Transverse colon (tissue), 4 donors: ENCODE measurements around the gene DOCK3. TPM values are rescaled to one million over a fixed set of nuclear protein-coding genes. Genes with fewer than 3 reads are reported as not detected.
"Not testable (repeated sequence)": the region's sequence is repeated elsewhere in the genome, so short reads cannot be mapped to it uniquely, and the experiment has no call there.

Experiments used
- DNase-seq: peaks from one replicate; pipeline ENCODE4 v3.0.0-alpha.2; 2019
- H3K27ac ChIP-seq, 4 donors: fragments of 200-600 bp; sonication (generic); 2 replicates each; pipeline ENCODE4 v1.5.1; 2016 to 2018; ENCODE audit warnings: inconsistent platforms in 4 of 4
- H3K27me3 ChIP-seq: fragments of 200-600 bp; sonication (generic); 2 replicates; pipeline ENCODE4 v1.5.1; 2017; ENCODE audit warnings: inconsistent platforms
- H3K36me3 ChIP-seq, 4 donors: fragments of 200-600 bp; sonication (generic); 2 replicates each; pipeline ENCODE4 v1.5.1; 2017 to 2019; ENCODE audit warnings: inconsistent platforms in 4 of 4
- H3K4me1 ChIP-seq, 4 donors: fragments of 200-600 bp; sonication (generic); 2 replicates each; pipeline ENCODE4 v1.5.1; 2017 to 2020; ENCODE audit warnings: inconsistent platforms in 4 of 4
- H3K4me3 ChIP-seq, 4 donors: fragments of 200-600 bp; sonication (generic); 1 replicate in 1 of 4; 2 replicates in 3 of 4; pipeline versions ENCODE4 v1.5.1 to v1.6.1; 2017 to 2019; ENCODE audit warnings: inconsistent platforms in 4 of 4
- H3K9me3 ChIP-seq, 2 donors: fragments of 200-600 bp; sonication (generic); 2 replicates each; pipeline ENCODE4 v1.5.1; 2017 to 2019; ENCODE audit warnings: inconsistent platforms in 2 of 2
- EP300 ChIP-seq: sonication (generic); formaldehyde crosslinking; IDR thresholded peaks from one replicate; pipeline ENCODE4 v1.6.1; 2017; ENCODE audit warnings: antibody characterized with exemption, low read depth
- POLR2A ChIP-seq: fragments of 450-650 bp; IDR thresholded peaks from one replicate; pipeline ENCODE4 v1.6.1; 2016; ENCODE audit warnings: antibody characterized with exemption, mild to moderate bottlenecking, moderate library complexity
- POLR2AphosphoS5 ChIP-seq, 3 donors: sonication (generic); formaldehyde crosslinking; IDR thresholded peaks; one replicate each; pipeline ENCODE4 v1.6.1; 2016; ENCODE audit warnings: antibody characterized with exemption in 3 of 3
- WGBS, 2 donors: methylation state at CpG; one replicate each; pipeline ENCODE4 v1.1.5; 2018; ENCODE audit warnings: low coverage in 1 of 2; 5-methylcytosine and 5-hydroxymethylcytosine counted together
- in situ Hi-C, 4 donors: fragments of 200-750 bp; cut with MboI; loops; one replicate each; pipeline versions ENCODE4 v1.15.0 to v1.15.1; 2017; ENCODE audit warnings: low sequenced_read_pairs in 3 of 4, low pct_ligation_motif_present in 1 of 4, low pct_unique_long_range_greater_than_20kb in 1 of 4
- intact Hi-C: fragments of 100-400 bp; cut with DNase I; formaldehyde crosslinking; loops from one replicate; pipeline ENCODE4 v1.15.1; 2023; ENCODE audit warnings: low total_unique reads
- total RNA-seq, 4 donors: library from RNA; depleted of rRNA; stranded (reverse); fragments of >200 nt; gene quantifications; one replicate each; pipeline ENCODE4 v1.1.0, GENCODE V29; 2016
- TF ChIP-seq, protein P1 (sequence below), 5 experiments: fragments of 200-600 bp in 3 of 5; fragments of 450-650 bp in 2 of 5; sonication (generic) in 3 of 5; IDR thresholded peaks; 1 replicate in 2 of 5; 2 replicates in 3 of 5; pipeline ENCODE4 v1.5.1; 2016 to 2017; ENCODE audit warnings: antibody characterized with exemption in 5 of 5, inconsistent platforms in 3 of 5, mild to moderate bottlenecking in 2 of 5, moderate library complexity in 1 of 5

The DOCK3 gene
- total RNA-seq, 4 donors from 2014 or later: 0.41 to 0.75 (median 0.62) TPM

DNA sequence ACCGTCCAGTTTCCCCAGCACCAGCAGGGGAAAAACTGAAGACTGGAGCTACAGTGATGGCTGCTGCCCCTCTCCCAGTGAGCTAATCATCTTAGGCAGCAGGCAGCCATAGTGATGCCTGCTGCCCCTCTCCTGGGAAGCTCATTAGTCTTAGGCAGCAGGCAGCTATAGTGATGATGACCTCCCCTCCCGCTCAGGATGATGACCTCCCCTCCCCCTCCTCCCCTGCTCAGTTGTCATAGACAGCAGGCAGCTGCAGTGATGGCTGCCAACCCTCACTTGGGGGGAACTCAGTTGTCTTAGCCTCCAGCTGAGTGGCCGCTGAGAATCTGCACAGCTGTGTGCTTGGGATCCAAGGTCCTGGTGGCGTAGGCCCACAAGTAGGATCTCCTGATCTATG lies 629.5 kb downstream of the DOCK3 start:
- WGBS, 2 donors: 70% methylated on average over 4 of the region's 4 CpGs; no CpG with 5 or more reads in 1 of the 2 donors
- Histone ChIP-seq H3K27ac (no peak overlapping the region), H3K4me1 (no peaks in the 10 kb centered on the region), H3K9me3 (no peaks in the 10 kb centered on the region), H3K4me3 (no peak overlapping the region), H3K27me3 (no peaks in the 10 kb centered on the region), H3K36me3 (no peaks in the 10 kb centered on the region)
- no peak for DNase-seq
- no peak for TF ChIP-seq EP300
- TF ChIP-seq, protein P1, sequence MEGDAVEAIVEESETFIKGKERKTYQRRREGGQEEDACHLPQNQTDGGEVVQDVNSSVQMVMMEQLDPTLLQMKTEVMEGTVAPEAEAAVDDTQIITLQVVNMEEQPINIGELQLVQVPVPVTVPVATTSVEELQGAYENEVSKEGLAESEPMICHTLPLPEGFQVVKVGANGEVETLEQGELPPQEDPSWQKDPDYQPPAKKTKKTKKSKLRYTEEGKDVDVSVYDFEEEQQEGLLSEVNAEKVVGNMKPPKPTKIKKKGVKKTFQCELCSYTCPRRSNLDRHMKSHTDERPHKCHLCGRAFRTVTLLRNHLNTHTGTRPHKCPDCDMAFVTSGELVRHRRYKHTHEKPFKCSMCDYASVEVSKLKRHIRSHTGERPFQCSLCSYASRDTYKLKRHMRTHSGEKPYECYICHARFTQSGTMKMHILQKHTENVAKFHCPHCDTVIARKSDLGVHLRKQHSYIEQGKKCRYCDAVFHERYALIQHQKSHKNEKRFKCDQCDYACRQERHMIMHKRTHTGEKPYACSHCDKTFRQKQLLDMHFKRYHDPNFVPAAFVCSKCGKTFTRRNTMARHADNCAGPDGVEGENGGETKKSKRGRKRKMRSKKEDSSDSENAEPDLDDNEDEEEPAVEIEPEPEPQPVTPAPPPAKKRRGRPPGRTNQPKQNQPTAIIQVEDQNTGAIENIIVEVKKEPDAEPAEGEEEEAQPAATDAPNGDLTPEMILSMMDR (IDR thresholded peaks at IDR 0.05): no peak
- TF ChIP-seq POLR2AphosphoS5 (IDR thresholded peaks at IDR 0.05): no peak
- TF ChIP-seq POLR2A: no peak
- intact Hi-C loops (no loop called here), in situ Hi-C loops (loop anchor here in 1 of 4 donors (25.0 kb wide), 1 partner anchor 342 kb away; no protein-coding TSS in a partner anchor)

DNA sequence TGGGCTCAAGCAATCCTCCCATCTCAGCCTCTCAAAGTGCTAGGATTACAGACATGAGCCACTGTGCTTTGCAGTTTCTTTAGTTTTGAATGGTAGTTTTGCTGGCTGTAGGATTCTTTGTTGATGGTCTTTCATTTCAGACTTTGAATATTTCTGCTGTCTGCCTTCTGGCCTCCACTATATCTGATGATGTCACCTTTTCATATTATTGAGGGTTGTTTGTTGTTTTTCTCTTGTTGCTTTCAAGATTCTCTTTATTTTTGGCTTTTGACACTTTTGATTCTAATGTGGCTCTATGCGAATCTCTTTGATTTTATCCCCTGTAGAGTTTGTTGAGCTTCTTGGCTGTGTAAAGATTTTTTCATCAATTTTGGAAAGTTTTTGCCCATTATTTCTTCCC lies 631.4 kb downstream of the DOCK3 start:
- 88 to 100% methylated on average over 1 of the region's 1 CpG for WGBS, 2 donors
- in situ Hi-C loops (loop anchor here in 1 of 4 donors (25.0 kb wide), 1 partner anchor 344 kb away; no protein-coding TSS in a partner anchor), intact Hi-C loops (no loop called here)
- no peaks in the 10 kb centered on the region for H3K27me3 ChIP-seq
- H3K36me3 ChIP-seq: no peaks in the 10 kb centered on the region
- no peaks in the 10 kb centered on the region for H3K9me3 ChIP-seq
- no peak overlapping the region for H3K27ac ChIP-seq
- H3K4me1 ChIP-seq: no peaks in the 10 kb centered on the region
- TF ChIP-seq, protein P1 (IDR thresholded peaks at IDR 0.05): no peak
- no peak for TF ChIP-seq POLR2AphosphoS5 (IDR thresholded peaks at IDR 0.05)
- TF ChIP-seq EP300: no peak
- no peak for TF ChIP-seq POLR2A
- no peak overlapping the region for H3K4me3 ChIP-seq
- no peak for DNase-seq

DNA sequence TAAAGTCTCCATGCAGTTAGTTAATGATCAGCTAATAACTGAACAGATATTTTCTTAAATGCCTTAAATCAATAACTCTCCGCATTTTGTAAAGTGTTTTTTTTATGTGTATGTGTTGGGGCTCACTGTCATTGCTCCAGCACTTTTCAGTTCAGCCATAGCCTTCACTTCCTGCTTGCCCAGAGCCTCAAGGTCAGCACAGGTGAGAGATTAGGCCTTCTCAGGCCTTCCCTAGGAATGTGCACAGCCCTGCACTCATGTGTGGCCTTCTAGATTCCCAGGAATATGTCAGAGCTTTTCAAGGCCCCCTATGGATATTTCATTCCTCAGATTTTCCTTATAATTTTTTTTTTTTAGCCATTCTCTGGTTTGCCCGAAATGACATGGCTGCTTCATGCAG lies 632.7 kb downstream of the DOCK3 start:
- TF ChIP-seq EP300 (no peak), POLR2A (no peak), POLR2AphosphoS5 (IDR thresholded peaks at IDR 0.05) (no peak)
- TF ChIP-seq, protein P1 (IDR thresholded peaks at IDR 0.05): no peak
- H3K9me3 ChIP-seq: no peaks in the 10 kb centered on the region
- H3K27ac ChIP-seq: no peak overlapping the region
- intact Hi-C loops (no loop called here), in situ Hi-C loops (loop anchor here in 1 of 4 donors (25.0 kb wide), 1 partner anchor 345 kb away; no protein-coding TSS in a partner anchor)
- H3K27me3 ChIP-seq: no peaks in the 10 kb centered on the region
- H3K4me1 ChIP-seq: no peaks in the 10 kb centered on the region
- no peak overlapping the region for H3K4me3 ChIP-seq
- DNase-seq: no peak
- no peaks in the 10 kb centered on the region for H3K36me3 ChIP-seq
- 71 to 80% methylated on average over 1 to 2 of the region's 2 CpGs for WGBS, 2 donors

DNA sequence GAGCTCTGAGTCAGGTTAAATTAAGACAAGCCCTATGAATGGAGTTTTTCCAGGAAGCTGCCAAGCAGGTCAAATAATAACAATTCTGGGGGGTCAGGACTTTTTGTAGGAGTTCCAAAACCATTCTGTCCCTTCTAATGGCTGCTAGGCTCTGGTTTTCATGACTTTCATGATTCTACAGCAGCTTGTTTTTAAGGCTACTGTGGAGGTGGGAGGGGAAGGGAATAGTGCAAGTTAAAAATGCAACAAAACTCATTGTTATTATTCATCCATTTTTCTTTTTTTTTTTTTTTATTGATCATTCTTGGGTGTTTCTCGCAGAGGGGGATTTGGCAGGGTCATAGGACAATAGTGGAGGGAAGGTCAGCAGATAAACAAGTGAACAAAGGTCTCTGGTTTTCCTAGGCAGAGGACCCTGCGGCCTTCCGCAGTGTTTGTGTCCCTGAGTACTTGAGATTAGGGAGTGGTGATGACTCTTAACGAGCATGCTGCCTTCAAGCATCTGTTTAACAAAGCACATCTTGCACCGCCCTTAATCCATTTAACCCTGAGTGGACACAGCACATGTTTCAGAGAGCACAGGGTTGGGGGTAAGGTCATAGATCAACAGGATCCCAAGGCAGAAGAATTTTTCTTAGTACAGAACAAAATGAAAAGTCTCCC lies 633.3 kb downstream of the DOCK3 start:
- in situ Hi-C loops: loop anchor here in 1 of 4 donors (25.0 kb wide), 1 partner anchor 346 kb away; no protein-coding TSS in a partner anchor
- H3K36me3 ChIP-seq, intact Hi-C loops, DNase-seq, H3K27ac ChIP-seq, H3K4me1 ChIP-seq, H3K4me3 ChIP-seq, H3K27me3 ChIP-seq, H3K9me3 ChIP-seq: not testable (repeated sequence)
- WGBS, 2 donors: 82 to 83% methylated on average over 1 to 3 of the region's 5 CpGs

DNA sequence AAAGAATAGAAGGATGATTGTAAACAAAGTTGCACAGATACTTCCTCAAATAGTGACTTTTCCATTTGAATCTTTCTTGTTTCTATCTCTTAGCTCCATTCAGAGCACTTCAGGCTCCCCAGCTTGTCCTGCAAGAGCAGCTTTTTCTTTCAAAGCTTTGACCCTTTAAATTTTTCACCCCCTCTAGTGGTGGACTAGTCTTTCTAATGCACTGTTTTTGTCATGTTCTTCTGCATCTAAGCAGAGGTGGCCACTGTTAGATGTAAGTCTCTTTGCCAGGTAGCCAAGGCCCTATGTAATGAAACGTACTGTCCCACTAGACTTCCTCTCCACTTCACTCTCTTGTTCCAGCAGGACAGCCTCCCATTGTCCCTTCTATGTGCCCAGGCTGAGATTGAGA lies 636.3 kb downstream of the DOCK3 start:
- 29 to 35% methylated on average over 1 of the region's 1 CpG for whole genome bisulfite sequencing, 2 donors
- H3K36me3 ChIP-seq: no peaks in the 10 kb centered on the region
- no peaks in the 10 kb centered on the region for H3K4me1 ChIP-seq
- no peak overlapping the region for H3K27ac ChIP-seq
- no peak overlapping the region for H3K4me3 ChIP-seq
- TF ChIP-seq EP300: no peak
- TF ChIP-seq, protein P1 (IDR thresholded peaks at IDR 0.05): peak in 4 of 5 experiments; percentile 18 to 25 (median 22)
- intact Hi-C loops: no loop called here
- H3K9me3 ChIP-seq: no peaks in the 10 kb centered on the region
- DNase-seq: no peak
- in situ Hi-C loops: loop anchor here in 1 of 4 donors (25.0 kb wide), 1 partner anchor 349 kb away; no protein-coding TSS in a partner anchor
- no peaks in the 10 kb centered on the region for H3K27me3 ChIP-seq
